Osteocyte (in vitro differentiated cells): ENCODE results near the gene HOXA3. TPM values are rescaled to one million over a fixed set of nuclear protein-coding genes. Genes with fewer than 3 reads are reported as not detected.

ENCODE experiments used
- DNase-seq: peaks from one replicate; pipeline ENCODE4 v3.0.0; 2021; ENCODE audit warnings: mixed read lengths; ENCODE audit not compliant: unreplicated experiment; ENCODE audit errors: extremely low spot score
- H3K27ac Mint-ChIP-seq: one replicate; pipeline ENCODE4 v1.8.0; 2021; ENCODE audit warnings: mild to moderate bottlenecking, mixed read lengths; ENCODE audit not compliant: unreplicated experiment
- H3K27me3 Mint-ChIP-seq: one replicate; pipeline ENCODE4 v1.8.0; 2021; ENCODE audit warnings: mixed read lengths; ENCODE audit not compliant: unreplicated experiment
- H3K36me3 Mint-ChIP-seq: one replicate; pipeline ENCODE4 v1.8.0; 2021; ENCODE audit warnings: mixed read lengths; ENCODE audit not compliant: unreplicated experiment
- H3K4me1 Mint-ChIP-seq: one replicate; pipeline ENCODE4 v1.8.0; 2021; ENCODE audit warnings: mixed read lengths; ENCODE audit not compliant: unreplicated experiment
- H3K4me3 Mint-ChIP-seq: one replicate; pipeline ENCODE4 v1.8.0; 2021; ENCODE audit warnings: mild to moderate bottlenecking, moderate library complexity, mixed read lengths; ENCODE audit not compliant: unreplicated experiment
- H3K9me3 Mint-ChIP-seq: one replicate; pipeline ENCODE4 v1.8.0; 2021; ENCODE audit warnings: mixed read lengths; ENCODE audit not compliant: unreplicated experiment
- CTCF ChIP-seq: fragments of 200-600 bp; sonication (generic); IDR thresholded peaks from 2 replicates; pipeline ENCODE4 v1.5.0; 2021; ENCODE audit warnings: antibody characterized with exemption, mild to moderate bottlenecking, moderate library complexity
- total RNA-seq: library from RNA; stranded (reverse); gene quantifications from 2 replicates; pipeline ENCODE4 v1.2.1, GENCODE V29; 2021

Gene HOXA3
- total RNA-seq, 1 donor from 2014 or later, result not detected

GRCh38 chr7:27185013-27185853, 32.9 kb upstream of the HOXA3 start, which contains the start of gene HOXA11:
HOXA11 (minus strand) TSS chr7:27185232; CDS start chr7:27185144, 88 bp downstream.
- H3K36me3 Mint-ChIP-seq, result no peaks in the 10 kb centered on the region
- peaks cover 44% of the 10 kb centered on the region for H3K4me1 Mint-ChIP-seq
- H3K4me3 Mint-ChIP-seq, result peak within 1 kb of the TSS; percentile 69
- no peaks in the 10 kb centered on the region for H3K9me3 Mint-ChIP-seq
- peaks cover 86% of the 10 kb centered on the region for H3K27me3 Mint-ChIP-seq
- no peak for DNase-seq
- TF ChIP-seq CTCF, result no peak
- no peak within 1 kb of the TSS for H3K27ac Mint-ChIP-seq

GRCh38 chr7:27184337-27185012, 32.1 kb upstream of the HOXA3 start:
- no peak overlapping the region for H3K27ac Mint-ChIP-seq
- H3K4me1 Mint-ChIP-seq, result peaks cover 45% of the 10 kb centered on the region
- no peak for DNase-seq
- no peaks in the 10 kb centered on the region for H3K9me3 Mint-ChIP-seq
- peak overlapping the region; percentile 69 for H3K4me3 Mint-ChIP-seq
- H3K27me3 Mint-ChIP-seq, result peaks cover 85% of the 10 kb centered on the region
- H3K36me3 Mint-ChIP-seq, result no peaks in the 10 kb centered on the region
- TF ChIP-seq CTCF, result no peak

GRCh38 chr7:27183682-27184336, 31.4 kb upstream of the HOXA3 start:
- H3K27me3 Mint-ChIP-seq, result peaks cover 85% of the 10 kb centered on the region
- TF ChIP-seq CTCF, result no peak
- H3K4me3 Mint-ChIP-seq, result peak overlapping the region; percentile 69
- no peaks in the 10 kb centered on the region for H3K9me3 Mint-ChIP-seq
- H3K27ac Mint-ChIP-seq, result no peak overlapping the region
- DNase-seq, result no peak
- H3K4me1 Mint-ChIP-seq, result peaks cover 41% of the 10 kb centered on the region
- no peaks in the 10 kb centered on the region for H3K36me3 Mint-ChIP-seq

GRCh38 chr7:27182861-27183681, 30.7 kb upstream of the HOXA3 start:
- TF ChIP-seq CTCF, result no peak
- H3K36me3 Mint-ChIP-seq, result no peaks in the 10 kb centered on the region
- no peaks in the 10 kb centered on the region for H3K9me3 Mint-ChIP-seq
- H3K27me3 Mint-ChIP-seq, result peaks cover 85% of the 10 kb centered on the region
- DNase-seq, result no peak
- H3K27ac Mint-ChIP-seq, result no peak overlapping the region
- no peak overlapping the region for H3K4me3 Mint-ChIP-seq
- peaks cover 33% of the 10 kb centered on the region for H3K4me1 Mint-ChIP-seq
